Stimulated activated CD8-positive, alpha-beta memory T cell treated with anti-CD3 and anti-CD28 coated beads, Interleukin-4, amount 100 ng/mL, for 1 hour (primary cell): ENCODE measurements around the gene EEF1AKMT3.
"Not testable (repeated sequence)": the region's sequence is repeated elsewhere in the genome, so short reads cannot be mapped to it uniquely, and the experiment has no call there.

Experiments used
- DNase-seq, 2 donors: peaks; one replicate each; pipeline ENCODE4 v3.0.0-alpha.2; 2020; ENCODE audit warnings: low read depth in 2 of 2, low spot score in 1 of 2

EEF1AKMT3 gene

DNA sequence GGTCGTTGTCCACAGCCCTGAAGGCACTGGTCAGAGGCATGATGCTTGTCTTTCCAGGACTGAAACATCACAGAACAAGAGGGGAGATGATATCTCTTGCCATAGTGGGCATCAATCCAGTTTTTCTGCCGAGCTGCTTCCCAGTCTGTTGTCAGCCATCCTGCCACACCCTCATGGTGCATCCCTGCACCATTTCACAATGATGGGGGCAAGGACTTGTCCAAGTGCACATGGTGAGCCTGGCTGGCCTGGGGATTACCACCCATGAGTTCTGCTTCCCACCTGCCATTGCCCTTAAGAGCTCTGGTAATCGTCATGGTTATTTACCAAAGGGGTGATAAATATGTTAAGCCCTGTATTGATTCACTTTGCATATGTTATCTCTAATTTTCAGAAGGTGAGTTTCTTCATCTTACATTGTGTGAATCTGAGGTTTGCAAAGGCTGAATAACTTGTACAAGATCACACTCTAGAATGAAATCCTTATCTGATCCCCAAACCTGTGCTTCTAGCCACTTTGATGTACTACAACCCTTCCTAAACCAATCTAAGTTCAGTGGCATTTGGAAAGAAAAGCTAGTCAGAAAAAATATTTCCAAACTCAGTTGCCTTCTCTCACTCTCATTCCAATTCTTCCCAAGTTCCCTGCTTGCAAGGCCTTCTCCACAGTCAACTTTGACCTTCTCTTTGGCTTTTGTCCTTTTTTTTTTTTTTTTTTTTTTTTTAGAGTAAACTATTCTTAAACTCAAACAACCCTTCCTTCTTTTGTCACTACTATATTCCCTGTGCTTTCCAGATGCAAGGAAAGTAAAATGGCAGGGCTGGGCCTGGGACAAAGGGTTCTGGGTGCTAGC is 43.8 kb downstream of the EEF1AKMT3 start:
- no peak for DNase-seq

- DNase-seq, result no peak
Measured at GRCh38 chr12:57816855-57817151, 44.4 kb downstream of the EEF1AKMT3 start.

DNA sequence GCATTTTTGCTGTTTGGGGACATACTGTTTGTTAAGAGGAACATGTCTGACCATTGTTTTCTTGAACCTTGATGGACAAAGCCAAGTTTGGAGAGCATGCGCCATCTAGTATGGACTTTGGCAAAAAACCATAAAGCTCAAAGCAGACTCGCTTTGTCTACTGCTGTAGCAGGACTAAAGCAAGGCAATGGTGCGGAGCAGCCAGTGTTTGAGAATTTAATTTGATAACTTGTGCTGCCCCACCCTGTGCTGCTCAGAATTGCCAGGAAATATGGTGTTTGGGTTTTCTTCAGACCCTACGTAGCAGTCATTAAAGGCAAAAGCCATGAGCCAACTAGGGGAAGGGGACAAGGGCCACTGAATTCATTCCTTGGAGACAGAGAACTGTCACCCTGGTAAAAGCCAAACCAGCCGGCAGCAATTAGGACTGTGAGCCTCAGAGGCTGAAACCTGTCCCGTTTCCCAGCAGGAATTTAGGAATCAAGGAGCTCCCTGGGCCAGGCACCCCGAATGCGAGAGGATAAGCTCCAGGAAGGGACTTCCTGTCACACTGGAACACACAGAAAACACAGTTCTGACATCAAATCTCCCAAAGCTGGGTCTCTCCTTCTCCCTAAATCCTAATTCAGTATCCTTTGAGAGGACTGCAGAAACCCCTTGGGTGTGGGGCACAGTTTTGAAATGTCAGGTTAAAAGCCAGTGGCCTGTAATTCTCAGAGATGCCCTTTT is 45.0 kb downstream of the EEF1AKMT3 start:
- DNase-seq, result no peak

- not testable (repeated sequence) for DNase-seq
Measured at GRCh38 chr12:57817990-57818331, 45.5 kb downstream of the EEF1AKMT3 start.

- not testable (repeated sequence) for DNase-seq
Measured at GRCh38 chr12:57820119-57820518, 47.7 kb downstream of the EEF1AKMT3 start.

GRCh38 chr12:57821015-57821414 is 48.6 kb downstream of the EEF1AKMT3 start:
- not testable (repeated sequence) for DNase-seq

DNA sequence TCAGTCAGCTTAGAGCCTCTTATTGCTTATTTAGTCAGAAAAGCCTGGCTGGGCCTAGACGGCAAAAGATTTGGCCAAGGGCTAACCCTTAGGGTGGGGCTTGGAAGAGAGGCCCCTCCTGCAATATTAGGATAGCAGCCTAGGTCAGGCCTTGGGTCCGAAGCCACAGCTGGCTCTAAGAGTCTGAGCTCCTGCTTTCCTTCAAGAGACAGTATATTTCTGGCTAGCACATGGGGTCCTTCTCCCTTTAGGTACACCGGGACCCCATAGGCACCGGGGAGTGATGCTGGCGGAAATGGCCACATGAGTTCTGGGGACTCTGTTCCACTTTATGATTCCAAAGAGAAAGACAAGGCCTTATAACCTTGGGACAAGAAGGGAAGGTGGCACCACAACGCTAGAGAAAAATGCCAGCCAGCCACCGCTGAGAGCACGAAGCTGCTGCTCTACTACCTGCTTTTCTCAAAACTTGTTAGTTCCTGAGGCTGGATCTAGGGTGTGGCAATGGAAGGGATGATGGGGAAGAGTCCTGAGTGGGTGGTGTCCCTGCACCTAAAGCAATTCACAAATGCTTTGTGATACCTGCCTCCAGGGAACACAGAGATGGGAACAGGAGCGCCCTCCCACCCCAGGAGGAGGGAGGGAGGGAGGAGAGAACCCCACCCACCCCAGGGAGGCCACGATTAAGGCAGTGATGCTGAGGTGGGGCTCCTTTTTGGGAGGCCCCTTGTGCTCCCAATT is 49.2 kb downstream of the EEF1AKMT3 start:
- no peak for DNase-seq

DNA sequence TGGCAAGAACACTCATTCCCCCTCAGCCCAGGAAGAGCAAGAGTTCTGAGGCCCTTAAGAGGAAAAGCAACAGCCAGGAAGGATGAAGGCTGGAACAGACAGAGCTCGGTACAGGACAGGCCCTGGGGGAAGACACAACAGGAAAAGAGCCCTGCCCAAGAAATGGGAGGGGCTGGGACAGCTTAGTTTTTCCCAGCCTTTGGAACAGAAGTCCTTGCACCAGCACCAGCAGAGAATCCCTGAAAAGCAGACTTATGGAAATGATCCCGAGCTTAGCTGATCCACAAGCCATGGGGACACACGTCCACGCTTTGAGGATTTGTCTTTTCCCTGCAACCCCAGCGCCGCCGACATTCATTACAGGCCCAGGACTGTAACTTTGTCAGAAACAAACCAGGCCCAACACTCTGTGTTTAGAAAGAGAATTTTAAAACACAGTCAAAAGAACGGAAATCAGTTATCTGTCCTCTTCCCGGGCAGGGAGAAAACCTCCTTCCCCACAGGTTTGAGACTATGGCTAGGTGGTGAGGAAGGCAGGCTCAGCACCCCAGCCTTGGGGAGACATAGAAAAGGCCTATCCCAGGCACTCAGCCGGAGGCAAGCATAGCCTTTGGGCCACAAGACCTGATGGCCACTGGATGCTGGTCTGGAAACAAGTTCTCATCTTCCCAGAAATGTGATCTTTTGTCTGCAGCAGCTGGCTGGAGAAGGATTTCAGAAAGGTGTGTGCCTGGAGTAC is 50.1 kb downstream of the EEF1AKMT3 start:
- DNase-seq, result no peak

DNA sequence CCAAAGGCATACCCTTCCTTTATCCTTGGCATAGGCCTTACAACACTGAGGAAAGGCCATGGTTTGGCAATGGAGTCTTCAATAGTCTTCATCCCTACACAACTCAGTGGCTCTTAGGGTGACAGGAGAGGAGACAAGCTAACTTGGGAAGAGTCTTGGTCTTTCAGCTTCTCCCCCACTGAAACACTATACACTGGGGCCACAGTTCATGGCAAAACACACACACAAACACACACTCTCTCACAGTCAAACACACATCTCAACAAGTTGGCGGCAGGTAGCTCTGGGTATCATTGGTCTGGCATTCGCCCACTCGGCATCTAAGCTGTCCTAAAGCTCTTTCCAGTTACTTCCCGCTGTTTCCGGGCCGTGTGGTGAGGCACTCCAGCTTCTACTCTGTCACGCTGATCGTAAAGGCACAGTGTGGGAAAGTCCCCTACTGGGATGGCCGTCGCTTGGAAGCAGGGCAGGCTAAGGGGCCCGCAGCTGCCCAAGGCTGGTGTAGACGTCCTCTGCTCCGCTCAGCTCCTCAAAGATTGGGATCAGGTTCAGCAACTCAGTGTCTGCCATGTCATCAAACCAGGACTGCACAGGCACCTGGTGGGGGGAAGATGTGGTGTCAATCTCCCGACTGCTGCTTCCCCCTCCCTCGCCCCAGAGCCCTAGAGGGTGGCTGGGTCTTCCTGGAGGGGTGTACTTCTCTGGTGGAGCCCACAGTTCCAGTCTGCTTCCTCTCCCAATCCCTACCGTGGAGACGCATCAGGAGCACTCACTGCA is 50.9 kb downstream of the EEF1AKMT3 start:
- DNase-seq, result no peak

DNA sequence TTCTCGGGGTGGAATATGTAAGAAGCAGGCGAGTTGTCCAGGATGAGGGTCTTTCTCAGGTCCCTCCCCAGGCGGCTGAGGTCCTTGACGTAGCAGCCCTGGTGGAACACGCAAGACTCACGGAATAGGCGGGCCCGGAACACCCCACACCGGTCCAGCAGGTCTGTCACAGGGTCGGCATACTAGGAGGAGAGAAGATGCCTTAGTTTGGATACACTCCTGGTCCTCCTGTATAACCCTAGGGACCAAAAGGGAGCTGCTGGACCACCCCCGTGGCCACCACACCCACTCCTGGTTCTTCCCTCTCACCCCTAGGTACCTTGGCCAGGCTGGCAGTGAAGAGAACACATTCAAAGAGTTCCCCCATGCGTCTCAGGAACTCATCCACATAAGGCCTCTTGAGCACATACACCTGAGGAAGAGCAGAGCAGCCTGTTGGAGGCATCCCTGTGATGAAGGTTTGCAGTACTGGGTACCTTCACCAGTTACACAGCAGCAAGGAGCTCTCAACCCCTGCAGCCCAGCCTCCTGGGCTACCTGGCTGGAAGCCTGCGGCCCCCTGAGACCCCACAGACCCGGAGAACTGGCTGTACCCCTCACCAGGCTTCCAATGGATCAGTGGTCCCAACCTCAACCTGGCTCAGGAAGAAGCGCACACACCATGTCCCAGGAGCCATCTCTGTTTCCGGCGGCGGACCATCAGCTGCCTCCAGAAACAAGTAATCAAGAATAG is 51.7 kb downstream of the EEF1AKMT3 start:
- DNase-seq, result no peak

GRCh38 chr12:57825451-57825850 is 53.0 kb downstream of the EEF1AKMT3 start:
- no peak for DNase-seq

DNA sequence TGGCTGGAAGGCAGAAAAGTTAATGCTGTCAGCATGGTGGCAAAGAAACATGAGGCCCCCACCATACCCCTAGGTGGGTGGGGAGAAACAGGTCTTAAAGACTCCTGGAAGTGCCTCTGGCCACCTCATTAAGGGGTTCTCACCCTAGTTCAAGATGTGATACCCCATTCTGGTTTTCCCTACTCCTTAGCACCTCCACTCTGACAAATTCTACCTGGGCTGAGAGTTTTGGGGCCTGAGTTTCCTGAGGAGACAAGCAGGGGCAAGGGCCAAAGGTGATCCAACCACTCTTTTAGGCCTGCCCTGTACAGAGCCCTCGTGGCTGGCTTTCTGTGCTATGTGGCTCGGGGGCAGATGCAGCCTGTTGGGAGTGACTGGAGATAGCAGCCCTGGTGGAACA is 54.0 kb downstream of the EEF1AKMT3 start:
- DNase-seq, result no peak

GRCh38 chr12:57826966-57827365 is 54.6 kb downstream of the EEF1AKMT3 start:
- DNase-seq, result no peak

DNA sequence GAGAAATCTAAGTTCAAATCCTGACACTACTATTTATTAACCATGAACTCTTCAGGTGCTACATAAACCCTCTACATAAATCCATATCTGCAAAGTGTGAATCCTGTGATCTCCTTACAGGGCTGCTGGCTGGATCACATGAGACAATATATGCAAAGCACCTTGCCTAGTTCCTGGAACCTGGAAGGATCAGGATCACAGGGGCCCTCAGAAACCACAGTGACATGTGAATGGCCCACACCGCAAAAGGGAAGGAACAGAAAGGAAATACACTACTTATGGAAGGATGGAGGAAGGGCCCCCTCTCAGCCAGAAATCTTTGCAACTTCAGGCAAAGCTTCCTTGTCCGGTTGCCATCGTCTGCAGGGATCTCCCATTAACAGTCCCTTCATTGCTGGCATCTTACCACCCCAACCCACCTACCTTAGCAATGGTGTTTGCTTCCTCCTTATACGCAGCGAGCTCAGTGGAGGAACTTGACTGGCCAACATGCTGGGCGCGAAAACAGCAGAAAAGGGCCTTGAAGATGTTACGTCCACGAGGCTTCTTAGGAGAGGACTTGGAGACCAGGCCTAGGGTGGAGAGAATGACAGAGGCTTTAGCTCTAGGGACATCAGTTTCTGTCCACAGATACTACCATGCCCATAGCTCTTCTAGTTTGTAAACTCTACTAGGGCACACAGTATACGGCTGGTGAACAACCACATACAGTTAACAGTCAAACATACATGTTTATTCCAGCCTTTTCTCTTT is 56.8 kb downstream of the EEF1AKMT3 start:
- no peak for DNase-seq

- no peak for DNase-seq
Measured at GRCh38 chr12:57830393-57830792, 58.0 kb downstream of the EEF1AKMT3 start.
